A549 (cell line): ENCODE data around the gene ARPC1B. TPM values are rescaled to one million over a fixed set of nuclear protein-coding genes. Genes with fewer than 3 reads are reported as not detected.

Experiments
- ATAC-seq, 2 experiments: fragments of 200-7000 bp in 1 of 2; fragments of >200 bp in 1 of 2; cut with Nextera tagmentation in 1 of 2; cut with Tn5 transposase in 1 of 2; 3 replicates each; pipeline versions ENCODE4 v1.8.0 to v1.9.1; 2018 to 2020; ENCODE audit warnings: mild to moderate bottlenecking in 1 of 2, moderate library complexity in 1 of 2
- CTCF ChIA-PET: fragments of 300-600 bp; sonication (Branson Sonifier 250); formaldehyde crosslinking; extraction: SDS; loops from one replicate; lab custom pipeline; 2021; ENCODE audit warnings: antibody characterized with exemption, inconsistent platforms; lab: Yijun Ruan, JAX
- POLR2A ChIA-PET: fragments of 350-600 bp; formaldehyde crosslinking; extraction: SDS; loops from one replicate; lab custom pipeline; 2021; ENCODE audit warnings: antibody characterized with exemption, inconsistent platforms; lab: Yijun Ruan, JAX
- DNase-seq, 2 experiments: peaks; one replicate each; pipeline versions ENCODE4 v3.0.0 to v3.0.0-alpha.2; 2011 to 2016; ENCODE audit warnings: low read depth in 1 of 2, low spot score in 1 of 2
- FAIRE-seq: peaks from 2 replicates; lab custom pipeline; 2011; peaks lifted over from hg19 to GRCh38; lab: Jason Lieb, UNC
- H3K27ac ChIP-seq, 2 experiments: fragments of >200 bp; sonication (Bioruptor Twin); formaldehyde crosslinking; 3 replicates each; pipeline ENCODE4 v1.5.1; 2016 to 2017
- H3K4me1 ChIP-seq: fragments of >200 bp; sonication (Bioruptor Twin); formaldehyde crosslinking; 3 replicates; pipeline ENCODE4 v1.6.1; 2016
- H3K4me2 ChIP-seq: fragments of >200 bp; sonication (Bioruptor Twin); formaldehyde crosslinking; 3 replicates; pipeline ENCODE4 v1.6.1; 2016
- H3K4me3 ChIP-seq: fragments of >200 bp; sonication (Bioruptor Twin); formaldehyde crosslinking; 3 replicates; pipeline ENCODE4 v1.5.1; 2016
- H3K9me3 ChIP-seq: fragments of >200 bp; sonication (Bioruptor Twin); formaldehyde crosslinking; 3 replicates; pipeline ENCODE4 v1.6.1; 2016
- CBX2 ChIP-seq: fragments of 200-600 bp; sonication (generic); IDR thresholded peaks from 2 replicates; pipeline ENCODE4 v1.6.1; 2016; ENCODE audit warnings: low read depth, mild to moderate bottlenecking, borderline replicate concordance
- CBX8 ChIP-seq: fragments of 200-600 bp; sonication (generic); IDR thresholded peaks from 2 replicates; pipeline ENCODE4 v1.6.1; 2016
- CHD2 ChIP-seq: fragments of 150-350 bp; IDR thresholded peaks from 2 replicates; pipeline ENCODE4 v1.6.1; 2014; ENCODE audit warnings: low read length; ENCODE audit not compliant: partially characterized antibody
- EHF ChIP-seq: fragments of 250-450 bp; sonication (Bioruptor Pico); IDR thresholded peaks from 2 replicates; pipeline ENCODE4 v1.5.0; 2020; ENCODE audit warnings: mild to moderate bottlenecking
- EHMT2 ChIP-seq: fragments of 200-600 bp; sonication (generic); IDR thresholded peaks from 2 replicates; pipeline ENCODE4 v1.6.1; 2016; ENCODE audit warnings: antibody characterized with exemption, low read depth, mild to moderate bottlenecking, moderate library complexity
- ESRRA ChIP-seq: fragments of 150-350 bp; IDR thresholded peaks from 2 replicates; pipeline ENCODE4 v1.6.1; 2014; ENCODE audit warnings: mild to moderate bottlenecking, low read length, borderline replicate concordance
- HOXA7 ChIP-seq: fragments of 250-450 bp; sonication (Bioruptor Pico); IDR thresholded peaks from 2 replicates; pipeline ENCODE4 v1.5.0; 2020; ENCODE audit warnings: mild to moderate bottlenecking, moderate library complexity
- HOXB5 ChIP-seq: fragments of 250-450 bp; sonication (Bioruptor Pico); IDR thresholded peaks from 2 replicates; pipeline ENCODE4 v1.5.0; 2020; ENCODE audit warnings: mild to moderate bottlenecking, moderate library complexity
- JUN ChIP-seq, 2 experiments: fragments of >200 bp; sonication (Bioruptor Twin); formaldehyde crosslinking; IDR thresholded peaks; 2 replicates in 1 of 2; 3 replicates in 1 of 2; pipeline ENCODE4 v1.6.1; 2016 to 2017
- MAFK ChIP-seq: fragments of 450-650 bp; IDR thresholded peaks from 2 replicates; pipeline ENCODE4 v1.6.1; 2014; ENCODE audit not compliant: partially characterized antibody
- MAX ChIP-seq: IDR thresholded peaks from 2 replicates; pipeline ENCODE4 v1.6.1; 2012
- MAZ ChIP-seq: fragments of 150-350 bp; IDR thresholded peaks from 2 replicates; pipeline ENCODE4 v1.6.1; 2014; ENCODE audit warnings: antibody characterized with exemption, low read depth, low read length, borderline replicate concordance
- NFE2L2 ChIP-seq: fragments of 150-350 bp; conservative IDR thresholded peaks from 2 replicates; pipeline ENCODE4 v1.6.1; 2014; ENCODE audit warnings: low read length
- NPAS2 ChIP-seq: fragments of 250-450 bp; sonication (Bioruptor Pico); IDR thresholded peaks from 2 replicates; pipeline ENCODE4 v1.8.0; 2022; ENCODE audit warnings: mild to moderate bottlenecking, moderate library complexity, borderline replicate concordance
- POLR2AphosphoS2 ChIP-seq: conservative IDR thresholded peaks from 2 replicates; pipeline ENCODE4 v1.6.1; 2012; ENCODE audit warnings: low read length, improper control_type of control experiment, inconsistent platforms
- RNF2 ChIP-seq: fragments of 200-600 bp; sonication (generic); IDR thresholded peaks from 2 replicates; pipeline ENCODE4 v1.6.1; 2016; ENCODE audit warnings: low read depth, mild to moderate bottlenecking, antibody characterized with exemption, moderate library complexity, borderline replicate concordance
- SREBF2 ChIP-seq: fragments of 450-650 bp; IDR thresholded peaks from 2 replicates; pipeline ENCODE4 v1.6.1; 2014; ENCODE audit warnings: mild to moderate bottlenecking, moderate library complexity
- ZC3H11A ChIP-seq: fragments of 450-650 bp; IDR thresholded peaks from 2 replicates; pipeline ENCODE4 v1.6.1; 2014; ENCODE audit warnings: antibody characterized with exemption, mild to moderate bottlenecking
- ZNF302 ChIP-seq: fragments of 250-450 bp; sonication (Bioruptor Pico); IDR thresholded peaks from 2 replicates; pipeline ENCODE4 v1.9.0; 2021; ENCODE audit warnings: inconsistent platforms, mild to moderate bottlenecking, moderate library complexity
- WGBS: methylation state at CpG from one replicate; pipeline ENCODE4 v1.1.6; 2017; ENCODE audit errors: missing lambda C conversion rate; 5-methylcytosine and 5-hydroxymethylcytosine counted together
- polyA plus RNA-seq, 4 experiments: library from polyadenylated mRNA; depleted of rRNA in 3 of 4; stranded (reverse); fragments of >200 nt; fragmentation: RNase III in 1 of 4; extraction: RNeasy Plus Mini Kit Qiagen cat#74134 plus additional on column Dnase treatment in 1 of 4; gene quantifications; 2 replicates in 3 of 4; 3 replicates in 1 of 4; pipeline ENCODE4 v1.2.3, GENCODE V29; 2011 to 2017
- TF ChIP-seq, protein P1 (sequence below): fragments of >200 bp; sonication (Bioruptor Twin); formaldehyde crosslinking; IDR thresholded peaks from 3 replicates; pipeline ENCODE4 v1.6.1; 2016
- TF ChIP-seq, protein P2 (sequence below): fragments of 250-450 bp; sonication (Bioruptor Pico); IDR thresholded peaks from 2 replicates; pipeline ENCODE4 v1.5.0; 2020; ENCODE audit warnings: low read depth, mild to moderate bottlenecking, moderate library complexity
- TF ChIP-seq, protein P3 (sequence below): fragments of 450-650 bp; IDR thresholded peaks from 2 replicates; pipeline ENCODE4 v1.6.1; 2014; ENCODE audit warnings: antibody characterized with exemption
- TF ChIP-seq, protein P4 (sequence below): fragments of 250-450 bp; sonication (Bioruptor Pico); IDR thresholded peaks from 2 replicates; pipeline ENCODE4 v1.5.0; 2021; ENCODE audit warnings: mild to moderate bottlenecking, moderate library complexity, borderline replicate concordance

ARPC1B gene
- polyA plus RNA-seq, 2 of the 4 experiments (the other 2 are of a cell fraction): 197 to 294 TPM

- Histone ChIP-seq H3K4me3 (no peak overlapping the region), H3K4me2 (no peak overlapping the region), H3K27ac (no peak overlapping the region), H3K9me3 (no peaks in the 10 kb centered on the region), H3K4me1 (no peaks in the 10 kb centered on the region)
- WGBS: 94% methylated on average over 22 of the region's 22 CpGs
- no peak for FAIRE-seq
- no peak for DNase-seq
- no peak for TF ChIP-seq MAX
- no peak for TF ChIP-seq POLR2AphosphoS2
- TF ChIP-seq NPAS2 (CRISPR knock-in tag): no peak
- TF ChIP-seq EHF: no peak
- TF ChIP-seq, protein P1, sequence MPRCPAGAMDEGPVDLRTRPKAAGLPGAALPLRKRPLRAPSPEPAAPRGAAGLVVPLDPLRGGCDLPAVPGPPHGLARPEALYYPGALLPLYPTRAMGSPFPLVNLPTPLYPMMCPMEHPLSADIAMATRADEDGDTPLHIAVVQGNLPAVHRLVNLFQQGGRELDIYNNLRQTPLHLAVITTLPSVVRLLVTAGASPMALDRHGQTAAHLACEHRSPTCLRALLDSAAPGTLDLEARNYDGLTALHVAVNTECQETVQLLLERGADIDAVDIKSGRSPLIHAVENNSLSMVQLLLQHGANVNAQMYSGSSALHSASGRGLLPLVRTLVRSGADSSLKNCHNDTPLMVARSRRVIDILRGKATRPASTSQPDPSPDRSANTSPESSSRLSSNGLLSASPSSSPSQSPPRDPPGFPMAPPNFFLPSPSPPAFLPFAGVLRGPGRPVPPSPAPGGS: no peak
- TF ChIP-seq, protein P2, sequence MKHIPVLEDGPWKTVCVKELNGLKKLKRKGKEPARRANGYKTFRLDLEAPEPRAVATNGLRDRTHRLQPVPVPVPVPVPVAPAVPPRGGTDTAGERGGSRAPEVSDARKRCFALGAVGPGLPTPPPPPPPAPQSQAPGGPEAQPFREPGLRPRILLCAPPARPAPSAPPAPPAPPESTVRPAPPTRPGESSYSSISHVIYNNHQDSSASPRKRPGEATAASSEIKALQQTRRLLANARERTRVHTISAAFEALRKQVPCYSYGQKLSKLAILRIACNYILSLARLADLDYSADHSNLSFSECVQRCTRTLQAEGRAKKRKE (CRISPR knock-in tag): no peak
- no peak for TF ChIP-seq NFE2L2
- no peak for TF ChIP-seq MAZ
- no peak for TF ChIP-seq CBX8
- no peak for TF ChIP-seq SREBF2
- no peak for TF ChIP-seq HOXA7
- no peak for TF ChIP-seq ZC3H11A
- no peak for TF ChIP-seq EHMT2
- TF ChIP-seq MAFK: no peak
- TF ChIP-seq ESRRA: no peak
- no peak for TF ChIP-seq ZNF302 (CRISPR knock-in tag)
- TF ChIP-seq, protein P3, sequence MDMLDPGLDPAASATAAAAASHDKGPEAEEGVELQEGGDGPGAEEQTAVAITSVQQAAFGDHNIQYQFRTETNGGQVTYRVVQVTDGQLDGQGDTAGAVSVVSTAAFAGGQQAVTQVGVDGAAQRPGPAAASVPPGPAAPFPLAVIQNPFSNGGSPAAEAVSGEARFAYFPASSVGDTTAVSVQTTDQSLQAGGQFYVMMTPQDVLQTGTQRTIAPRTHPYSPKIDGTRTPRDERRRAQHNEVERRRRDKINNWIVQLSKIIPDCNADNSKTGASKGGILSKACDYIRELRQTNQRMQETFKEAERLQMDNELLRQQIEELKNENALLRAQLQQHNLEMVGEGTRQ: no peak
- TF ChIP-seq CHD2: no peak
- TF ChIP-seq JUN (IDR thresholded peaks at IDR 0.05): no peak
- POLR2A ChIA-PET: interaction anchor here (0.6 kb wide), 1 partner anchor 43 kb away, joined by 3 read pairs; no protein-coding TSS in a partner anchor
- peak in 1 of 2 experiments; percentile 49; a peak in 3 of 6 replicates for ATAC-seq
- CTCF ChIA-PET: interaction anchor here (0.6 to 1.0 kb wide), 3 partner anchors 10 to 72 kb away, joined by 3 to 5 read pairs (median 4); no protein-coding TSS in a partner anchor
Observed at GRCh38 chr7:99359465-99360154, 14.9 kb upstream of the ARPC1B start.

GRCh38 chr7:99362801-99363200 lies 11.7 kb upstream of the ARPC1B start:
- no peaks in the 10 kb centered on the region for H3K9me3 ChIP-seq
- ATAC-seq: no peak
- POLR2A ChIA-PET: interaction anchor here (0.5 kb wide), 1 partner anchor 220 kb away, joined by 4 read pairs; no protein-coding TSS in a partner anchor
- H3K27ac ChIP-seq: no peak overlapping the region
- no peak for FAIRE-seq
- no peak overlapping the region for H3K4me2 ChIP-seq
- H3K4me3 ChIP-seq: no peak overlapping the region
- 92% methylated on average over 3 of the region's 3 CpGs for WGBS
- TF ChIP-seq, protein P4, sequence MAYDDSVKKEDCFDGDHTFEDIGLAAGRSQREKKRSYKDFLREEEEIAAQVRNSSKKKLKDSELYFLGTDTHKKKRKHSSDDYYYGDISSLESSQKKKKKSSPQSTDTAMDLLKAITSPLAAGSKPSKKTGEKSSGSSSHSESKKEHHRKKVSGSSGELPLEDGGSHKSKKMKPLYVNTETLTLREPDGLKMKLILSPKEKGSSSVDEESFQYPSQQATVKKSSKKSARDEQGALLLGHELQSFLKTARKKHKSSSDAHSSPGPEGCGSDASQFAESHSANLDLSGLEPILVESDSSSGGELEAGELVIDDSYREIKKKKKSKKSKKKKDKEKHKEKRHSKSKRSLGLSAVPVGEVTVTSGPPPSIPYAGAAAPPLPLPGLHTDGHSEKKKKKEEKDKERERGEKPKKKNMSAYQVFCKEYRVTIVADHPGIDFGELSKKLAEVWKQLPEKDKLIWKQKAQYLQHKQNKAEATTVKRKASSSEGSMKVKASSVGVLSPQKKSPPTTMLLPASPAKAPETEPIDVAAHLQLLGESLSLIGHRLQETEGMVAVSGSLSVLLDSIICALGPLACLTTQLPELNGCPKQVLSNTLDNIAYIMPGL (CRISPR knock-in tag): no peak
- TF ChIP-seq CBX2 (no peak), HOXB5 (CRISPR knock-in tag) (no peak), EHMT2 (no peak), RNF2 (no peak)
- no peak for DNase-seq
- CTCF ChIA-PET: no interaction called here
- H3K4me1 ChIP-seq: no peaks in the 10 kb centered on the region
